Aorta (tissue), 5 donors: Measurements from ENCODE around the gene EFTUD2. TPM values are rescaled to one million over a fixed set of nuclear protein-coding genes. Genes with fewer than 3 reads are reported as not detected.

Experiments
- ATAC-seq: fragments of 200-7000 bp; cut with Tn5 transposase; one replicate; pipeline ENCODE4 v1.9.1; 2022; ENCODE audit warnings: moderate library complexity; ENCODE audit not compliant: low FRiP score
- DNase-seq, 2 donors: peaks; one replicate each; pipeline ENCODE4 v3.0.0-alpha.2; 2020
- H3K27ac ChIP-seq, 2 donors: one replicate each; pipeline ENCODE4 v1.5.1; 2013; ENCODE audit warnings: low read length in 2 of 2, mild to moderate bottlenecking in 2 of 2, moderate library complexity in 2 of 2, control low read depth in 1 of 2, inconsistent platforms in 1 of 2, low read depth in 1 of 2
- H3K27me3 ChIP-seq, 2 donors: one replicate each; pipeline ENCODE4 v1.6.1; 2013; ENCODE audit warnings: control low read depth in 1 of 2, low read length in 1 of 2, mild to moderate bottlenecking in 1 of 2, moderate library complexity in 1 of 2; ENCODE audit not compliant: insufficient read depth in 2 of 2, control insufficient read depth in 1 of 2
- H3K36me3 ChIP-seq, 2 donors: one replicate each; pipeline ENCODE4 v1.6.1; 2013; ENCODE audit warnings: control low read depth in 1 of 2, low read length in 1 of 2, mild to moderate bottlenecking in 1 of 2; ENCODE audit not compliant: insufficient read depth in 2 of 2, control insufficient read depth in 1 of 2
- H3K4me1 ChIP-seq, 2 donors: one replicate each; pipeline ENCODE4 v1.6.1; 2013; ENCODE audit warnings: low read length in 2 of 2, control low read depth in 1 of 2, mild to moderate bottlenecking in 1 of 2, moderate library complexity in 1 of 2; ENCODE audit not compliant: insufficient read depth in 2 of 2, control insufficient read depth in 1 of 2
- H3K4me3 ChIP-seq, 2 donors: one replicate each; pipeline ENCODE4 v1.5.1; 2013; ENCODE audit warnings: low read length in 2 of 2, control low read depth in 1 of 2, mild to moderate bottlenecking in 1 of 2
- H3K9me3 ChIP-seq: one replicate; pipeline ENCODE4 v1.6.1; 2013; ENCODE audit warnings: mild to moderate bottlenecking, low read length; ENCODE audit not compliant: control insufficient read depth
- WGBS, 2 donors: extraction: QIAGEN DNeasy Blood & Tissue Kit; methylation state at CpG; one replicate each; pipeline ENCODE4 v1.1.7; 2013; 5-methylcytosine and 5-hydroxymethylcytosine counted together
- intact Hi-C, 2 donors: fragments of 100-400 bp; cut with DNase I; formaldehyde crosslinking; loops; one replicate each; pipeline versions ENCODE4 v1.14.2 to v1.15.0; 2022
- polyA plus RNA-seq, 2 donors: library from polyadenylated mRNA; stranded (reverse); fragments of 200-250 nt; gene quantifications; one replicate each; pipeline ENCODE4 v1.2.3, GENCODE V29; 2013
- total RNA-seq, 2 donors: library from RNA; stranded (reverse); fragmentation: NEBNext Ultra II Directional; extraction: Animal tissue kit (Norgen Biotek cat#: 25700); gene quantifications; one replicate each; pipeline ENCODE4 v1.2.1, GENCODE V29; 2021
- donor health status: healthy with polysubstance abuse.
- donor health status: Bipolar disorder and iron deficiency.
- donor health status: DM: no; HTN: no; CAD: no.
- donor health status: DM: no; HTN: no; CAD: no.
- donor health status: DM: yes; HTN: yes; CAD: no.

Gene EFTUD2
- total and polyA plus RNA-seq, 4 donors = 17.8 to 78.6 (median 51.0) TPM

DNA sequence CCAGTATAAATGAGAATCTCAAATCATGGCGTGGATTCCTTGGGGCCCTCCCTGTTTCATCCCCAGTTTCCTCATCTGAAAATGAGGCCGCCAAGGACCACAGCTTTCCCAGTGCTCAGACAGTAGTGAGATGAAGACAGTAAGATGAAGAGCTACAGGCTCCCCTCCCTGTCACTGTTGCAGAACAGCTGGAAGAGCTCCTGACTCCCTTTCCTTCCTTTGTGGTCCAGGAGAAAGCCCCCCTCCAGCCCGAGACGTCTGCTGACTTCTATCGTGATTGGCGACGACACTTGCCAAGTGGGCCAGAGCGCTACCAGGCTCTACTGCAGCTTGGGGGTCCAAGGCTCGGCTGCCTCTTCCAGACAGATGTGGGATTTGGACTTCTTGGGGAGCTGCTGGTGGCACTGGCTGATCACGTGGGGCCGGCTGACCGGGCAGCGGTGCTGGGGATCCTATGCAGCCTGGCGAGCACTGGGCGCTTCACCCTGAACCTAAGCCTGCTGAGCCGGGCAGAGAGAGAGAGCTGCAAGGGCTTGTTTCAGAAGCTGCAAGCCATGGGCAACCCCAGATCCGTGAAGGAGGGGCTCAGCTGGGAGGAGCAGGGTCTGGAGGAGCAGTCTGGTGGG is 3.0 kb upstream of the EFTUD2 start:
- Histone ChIP-seq H3K4me1 (no peaks in the 10 kb centered on the region), H3K9me3 (no peaks in the 10 kb centered on the region), H3K36me3 (no peaks in the 10 kb centered on the region), H3K4me3 (no peak overlapping the region), H3K27me3 (no peaks in the 10 kb centered on the region), H3K27ac (no peak overlapping the region)
- peak in 1 of 2 donors; percentile 74 for DNase-seq
- 88 to 89% methylated on average over 17 of the region's 17 CpGs for WGBS, 2 donors
- ATAC-seq = no peak
- intact Hi-C loops = no loop called here

DNA sequence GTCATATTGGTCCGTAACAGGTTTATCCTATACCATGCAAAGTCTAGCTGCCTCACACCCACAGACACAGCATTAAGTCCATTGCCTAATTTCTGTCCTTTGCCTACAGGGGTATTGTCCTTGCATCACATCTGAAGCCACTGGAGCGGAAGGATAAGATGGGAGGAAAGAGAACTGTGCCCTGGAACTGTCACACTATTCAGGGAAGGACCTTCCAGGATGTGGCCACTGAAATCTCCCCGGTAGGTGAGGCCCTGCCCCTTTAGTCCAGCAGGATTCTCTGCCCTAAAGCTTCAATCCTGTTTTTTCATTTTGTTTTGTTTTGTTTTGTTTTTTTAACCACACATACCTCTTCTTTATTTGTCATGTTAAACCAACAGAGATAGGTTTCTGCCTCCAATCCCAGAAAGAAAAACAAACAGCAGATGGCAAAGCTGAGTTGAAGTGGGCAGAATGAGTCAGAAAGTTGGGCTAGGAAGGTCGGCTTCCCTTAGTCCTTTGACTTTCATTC is 2.2 kb upstream of the EFTUD2 start:
- H3K27ac ChIP-seq = no peak overlapping the region
- WGBS, 2 donors = 65 to 70% methylated on average over 4 of the region's 4 CpGs

DNA sequence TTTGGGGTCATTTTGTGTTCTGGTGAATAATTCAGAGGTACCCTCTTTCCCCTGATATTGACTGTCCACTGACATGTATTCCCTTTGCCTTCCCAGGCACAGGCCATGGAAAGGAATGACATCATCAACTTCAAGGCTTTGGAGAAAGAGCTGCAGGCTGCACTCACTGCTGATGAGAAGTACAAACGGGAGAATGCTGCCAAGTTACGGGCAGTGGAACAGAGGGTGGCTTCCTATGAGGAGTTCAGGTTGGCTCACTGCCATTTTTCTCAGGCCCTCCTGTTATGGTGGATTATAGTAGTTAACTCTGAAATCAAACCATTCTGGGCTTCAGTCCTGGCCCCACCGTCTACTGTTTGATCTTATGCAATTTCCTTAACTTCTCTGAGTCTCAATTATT is 1.6 kb upstream of the EFTUD2 start:
- Histone ChIP-seq H3K27me3 (no peaks in the 10 kb centered on the region), H3K4me3 (no peak overlapping the region), H3K27ac (no peak overlapping the region), H3K4me1 (no peaks in the 10 kb centered on the region), H3K9me3 (no peaks in the 10 kb centered on the region), H3K36me3 (no peaks in the 10 kb centered on the region)
- DNase-seq = peak in 1 of 2 donors; percentile 32
- WGBS, 2 donors = 19 to 25% methylated on average over 3 of the region's 3 CpGs
- no peak for ATAC-seq
- intact Hi-C loops = no loop called here

More for the DNA sequence above, 2.2 kb upstream of the EFTUD2 start:
- no peaks in the 10 kb centered on the region for H3K4me1 ChIP-seq
- no peak overlapping the region for H3K4me3 ChIP-seq
- DNase-seq (no peak), ATAC-seq (no peak)
- H3K36me3 ChIP-seq = no peaks in the 10 kb centered on the region
- H3K9me3 ChIP-seq = no peaks in the 10 kb centered on the region
- intact Hi-C loops = no loop called here
- no peaks in the 10 kb centered on the region for H3K27me3 ChIP-seq

DNA sequence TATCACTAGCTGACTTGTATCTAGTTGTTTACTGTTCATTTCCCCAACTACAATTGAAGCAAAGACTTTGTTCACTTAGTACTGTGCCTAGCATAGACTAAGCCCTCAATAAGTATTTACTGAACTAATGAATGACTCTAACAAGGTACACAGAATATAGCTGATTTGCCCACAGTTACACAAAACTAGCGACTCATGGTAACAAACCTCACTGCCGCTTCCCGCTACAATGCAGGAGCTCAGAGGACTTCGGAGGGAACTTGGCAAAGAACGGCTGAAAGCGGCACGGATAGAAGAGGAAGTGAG is 524 bp downstream of the EFTUD2 start:
- ATAC-seq = no peak
- WGBS, 2 donors = 1% methylated on average over 7 of the region's 7 CpGs
- Histone ChIP-seq H3K36me3 (no peaks in the 10 kb centered on the region), H3K4me1 (no peaks in the 10 kb centered on the region), H3K4me3 (peak overlapping the region; percentile 72 to 81), H3K27ac (peak overlapping the region in 1 of 2 donors; percentile 11), H3K9me3 (no peaks in the 10 kb centered on the region), H3K27me3 (no peaks in the 10 kb centered on the region)
- intact Hi-C loops = no loop called here
- DNase-seq = no peak

DNA sequence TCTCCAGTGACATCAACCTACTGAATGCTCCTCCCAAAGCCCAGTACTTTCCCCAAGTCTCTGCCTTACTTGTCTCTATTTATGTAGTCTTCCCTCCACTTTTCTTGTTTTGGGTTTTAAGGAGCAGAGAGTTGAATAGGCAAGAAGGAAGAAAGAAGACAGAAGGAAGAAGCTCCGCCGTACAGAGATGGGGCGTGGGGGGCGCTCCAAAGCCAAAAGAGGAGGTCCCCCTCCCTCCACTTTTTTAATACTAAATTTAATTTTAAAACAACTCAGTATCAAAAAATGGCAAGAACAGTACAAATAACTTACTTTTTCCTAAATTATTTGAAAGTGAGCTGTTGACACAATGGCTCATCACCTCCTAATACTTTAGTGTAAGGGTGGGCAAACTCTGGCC is 4.6 kb downstream of the EFTUD2 start:
- Histone ChIP-seq H3K9me3 (no peaks in the 10 kb centered on the region), H3K27me3 (no peaks in the 10 kb centered on the region), H3K4me1 (no peaks in the 10 kb centered on the region), H3K4me3 (no peak overlapping the region), H3K27ac (no peak overlapping the region), H3K36me3 (peaks cover 0 to 2% of the 10 kb centered on the region in 2 donors)
- intact Hi-C loops = no loop called here
- no peak for ATAC-seq
- DNase-seq = no peak
- 86 to 95% methylated on average over 4 of the region's 4 CpGs for WGBS, 2 donors

DNA sequence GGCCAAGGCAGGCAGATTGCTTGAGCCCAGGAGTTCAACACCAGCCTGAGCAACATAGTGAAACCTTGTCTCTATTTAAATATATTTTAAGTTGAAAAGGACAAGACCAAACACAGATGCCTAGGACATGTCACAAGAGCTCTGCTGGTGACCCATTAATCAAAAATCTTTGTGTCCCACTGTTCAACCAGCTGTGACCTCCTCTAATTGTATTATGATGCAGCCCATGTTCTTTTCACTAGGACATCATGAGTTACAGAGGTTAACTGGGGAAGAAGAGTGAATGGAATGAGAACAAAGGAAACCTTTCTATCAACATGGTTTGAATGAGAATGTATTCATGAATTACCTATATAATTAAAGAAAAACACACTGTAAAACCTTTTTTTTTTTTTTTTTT is 7.0 kb downstream of the EFTUD2 start:
- H3K27me3 ChIP-seq = no peaks in the 10 kb centered on the region
- no peak overlapping the region for H3K4me3 ChIP-seq
- peaks cover 0 to 4% of the 10 kb centered on the region in 2 donors for H3K36me3 ChIP-seq
- H3K27ac ChIP-seq = no peak overlapping the region
- DNase-seq = no peak
- ATAC-seq = no peak
- H3K9me3 ChIP-seq = no peaks in the 10 kb centered on the region
- peaks cover 0 to 3% of the 10 kb centered on the region in 2 donors for H3K4me1 ChIP-seq
- intact Hi-C loops = no loop called here

DNA sequence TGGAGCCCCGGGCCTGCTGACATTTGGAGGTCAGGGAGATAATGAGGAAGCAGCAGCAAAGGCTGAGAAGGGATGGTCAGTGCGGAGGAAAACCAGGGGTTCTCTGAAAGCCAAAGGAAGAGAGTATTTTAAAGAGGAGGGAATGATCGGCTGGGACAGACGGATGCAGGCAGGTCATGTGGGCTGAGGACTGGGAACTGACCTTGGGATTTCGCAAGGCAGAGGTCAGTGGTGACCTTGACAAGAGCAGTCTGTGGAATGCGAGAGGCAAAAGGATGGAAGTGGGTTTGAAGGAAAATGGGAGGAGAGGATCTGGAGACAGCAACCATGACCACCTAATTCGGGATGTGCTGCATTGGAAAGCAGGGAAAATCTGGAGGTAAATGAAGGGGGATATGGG is 10.2 kb downstream of the EFTUD2 start:
- peaks cover 0 to 3% of the 10 kb centered on the region in 2 donors for H3K4me1 ChIP-seq
- no peak overlapping the region for H3K4me3 ChIP-seq
- no peaks in the 10 kb centered on the region for H3K9me3 ChIP-seq
- H3K36me3 ChIP-seq = peaks cover 10 to 11% of the 10 kb centered on the region in 2 donors
- WGBS, 2 donors = 82 to 84% methylated on average over 7 of the region's 7 CpGs
- ATAC-seq = no peak
- no peak overlapping the region for H3K27ac ChIP-seq
- no peaks in the 10 kb centered on the region for H3K27me3 ChIP-seq
- intact Hi-C loops = no loop called here
- peak in 1 of 2 donors; percentile 27 for DNase-seq

DNA sequence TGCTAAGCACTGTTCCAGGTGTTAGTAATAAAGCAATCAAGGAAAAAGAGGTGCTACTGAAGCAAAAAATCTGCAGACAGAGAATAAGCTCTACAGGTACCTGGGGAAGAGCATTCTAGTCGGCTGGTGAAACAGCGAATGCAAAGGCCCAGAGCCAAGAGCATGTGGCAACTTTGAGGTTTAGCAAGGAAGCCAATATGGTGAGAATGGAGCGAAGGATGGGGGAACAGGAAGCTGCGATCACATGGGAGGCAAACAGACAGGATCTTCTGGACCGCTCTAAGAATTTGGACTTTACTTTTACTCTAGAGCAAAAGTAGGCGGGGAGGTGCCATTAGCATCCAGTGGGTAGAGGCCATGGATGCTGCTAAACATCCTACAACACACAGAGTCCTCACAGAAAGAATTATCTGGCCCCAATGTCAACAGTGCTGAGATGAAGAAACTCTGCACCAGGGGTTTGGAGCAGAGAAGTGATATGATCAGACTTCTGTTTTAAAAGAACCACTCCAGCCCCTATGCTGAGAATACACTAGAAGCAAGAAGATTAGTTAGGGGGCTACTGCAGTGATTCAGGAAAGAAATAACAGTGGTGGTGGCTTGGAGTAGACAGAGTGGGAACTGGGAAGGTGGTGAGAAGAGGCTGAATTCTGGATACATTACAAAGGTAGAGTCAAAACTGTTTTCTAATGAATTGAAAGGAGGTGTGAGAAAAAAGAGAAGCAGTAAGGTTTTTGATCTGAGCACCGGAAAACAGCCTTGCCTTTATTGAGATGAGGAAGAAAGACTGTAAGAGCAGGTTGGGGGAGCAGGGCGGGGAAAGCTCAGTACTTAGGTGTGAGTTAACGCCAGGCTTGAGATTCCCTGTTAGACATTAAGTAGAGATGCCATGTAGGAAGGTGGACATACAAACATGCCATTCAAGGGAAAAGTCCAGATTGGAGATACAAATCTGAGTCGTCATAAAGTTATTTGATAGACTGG is 11.0 kb downstream of the EFTUD2 start:
- peaks cover 11 to 14% of the 10 kb centered on the region in 2 donors for H3K36me3 ChIP-seq
- H3K27me3 ChIP-seq = no peaks in the 10 kb centered on the region
- intact Hi-C loops = no loop called here
- no peak for DNase-seq
- H3K4me3 ChIP-seq = no peak overlapping the region
- H3K4me1 ChIP-seq = peaks cover 0 to 3% of the 10 kb centered on the region in 2 donors
- ATAC-seq = no peak
- no peak overlapping the region for H3K27ac ChIP-seq
- no peaks in the 10 kb centered on the region for H3K9me3 ChIP-seq
- 80 to 83% methylated on average over 10 of the region's 10 CpGs for WGBS, 2 donors
